ENCODE data around the gene USB1. TPM values are rescaled to one million over a fixed set of nuclear protein-coding genes. Genes with fewer than 3 reads are reported as not detected.

Gene USB1
- total RNA-seq, 3 donors from 2014 or later = 45.1 to 50.2 (median 47.4) TPM

DNA sequence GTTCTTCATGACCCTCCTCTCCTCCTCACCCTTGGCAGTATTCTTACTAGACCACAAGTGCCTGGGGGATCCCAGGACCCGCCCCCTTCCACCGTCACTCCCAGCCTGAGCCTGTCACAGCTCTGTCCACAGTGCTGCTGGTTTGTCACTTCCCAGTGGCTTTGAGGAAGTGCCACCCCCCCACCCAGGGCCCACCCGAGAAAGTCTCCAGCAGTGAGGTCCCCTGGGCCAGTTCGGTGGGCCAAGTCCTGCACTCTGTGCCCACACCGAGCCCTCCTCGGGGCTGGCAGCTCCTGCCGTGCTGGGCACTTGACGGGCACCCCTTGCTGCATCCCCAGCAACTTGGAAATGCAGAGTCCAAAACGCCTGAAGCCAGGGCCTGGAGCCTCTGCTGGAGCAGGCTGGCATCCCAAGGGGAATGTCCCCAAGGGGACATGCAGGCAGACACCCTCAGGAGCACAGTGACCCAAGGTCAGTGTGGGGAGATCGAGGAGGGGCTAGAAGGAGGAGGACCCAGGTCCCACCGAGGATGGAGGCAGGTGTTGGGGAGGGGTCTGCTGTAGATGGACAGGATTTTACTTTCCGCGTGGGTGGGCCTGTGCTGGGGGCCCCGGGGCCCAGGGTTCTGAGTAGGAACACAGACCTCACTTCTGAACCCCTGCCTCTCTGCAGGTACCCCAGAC is 39.9 kb downstream of the USB1 start:
- H3K4me1 ChIP-seq (ENCODE audit: low read depth) = no peaks in the 10 kb centered on the region
- H3K4me3 ChIP-seq = no peak overlapping the region
- H3K36me3 ChIP-seq (ENCODE audit: low read depth) = peaks cover 6% of the 10 kb centered on the region
- TF ChIP-seq, protein P1, sequence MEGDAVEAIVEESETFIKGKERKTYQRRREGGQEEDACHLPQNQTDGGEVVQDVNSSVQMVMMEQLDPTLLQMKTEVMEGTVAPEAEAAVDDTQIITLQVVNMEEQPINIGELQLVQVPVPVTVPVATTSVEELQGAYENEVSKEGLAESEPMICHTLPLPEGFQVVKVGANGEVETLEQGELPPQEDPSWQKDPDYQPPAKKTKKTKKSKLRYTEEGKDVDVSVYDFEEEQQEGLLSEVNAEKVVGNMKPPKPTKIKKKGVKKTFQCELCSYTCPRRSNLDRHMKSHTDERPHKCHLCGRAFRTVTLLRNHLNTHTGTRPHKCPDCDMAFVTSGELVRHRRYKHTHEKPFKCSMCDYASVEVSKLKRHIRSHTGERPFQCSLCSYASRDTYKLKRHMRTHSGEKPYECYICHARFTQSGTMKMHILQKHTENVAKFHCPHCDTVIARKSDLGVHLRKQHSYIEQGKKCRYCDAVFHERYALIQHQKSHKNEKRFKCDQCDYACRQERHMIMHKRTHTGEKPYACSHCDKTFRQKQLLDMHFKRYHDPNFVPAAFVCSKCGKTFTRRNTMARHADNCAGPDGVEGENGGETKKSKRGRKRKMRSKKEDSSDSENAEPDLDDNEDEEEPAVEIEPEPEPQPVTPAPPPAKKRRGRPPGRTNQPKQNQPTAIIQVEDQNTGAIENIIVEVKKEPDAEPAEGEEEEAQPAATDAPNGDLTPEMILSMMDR (IDR thresholded peaks at IDR 0.05) = no peak
- H3K9me3 ChIP-seq = no peaks in the 10 kb centered on the region
- ATAC-seq = no peak
- DNase-seq = no peak
- intact Hi-C loops (cut with DNase I, micrococcal nuclease) = no loop called here

DNA sequence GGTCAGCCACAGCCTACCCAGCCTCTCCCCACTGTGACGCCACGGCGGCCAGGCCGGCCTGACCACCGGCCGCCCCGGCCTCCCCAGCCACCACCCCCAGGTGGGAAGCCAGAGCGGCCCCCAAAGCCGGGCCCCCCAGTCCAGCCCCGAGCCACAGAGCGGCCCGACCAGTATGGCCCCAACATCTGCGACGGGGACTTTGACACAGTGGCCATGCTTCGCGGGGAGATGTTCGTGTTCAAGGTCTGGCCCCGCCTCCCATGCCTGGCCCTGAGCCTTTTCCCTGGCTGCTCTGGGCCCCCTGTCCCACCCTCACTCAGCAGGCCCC is 40.4 kb downstream of the USB1 start:
- Histone ChIP-seq H3K9me3 (no peaks in the 10 kb centered on the region), H3K4me1 (ENCODE audit: low read depth) (no peaks in the 10 kb centered on the region), H3K4me3 (no peak overlapping the region), H3K36me3 (ENCODE audit: low read depth) (peaks cover 6% of the 10 kb centered on the region)
- TF ChIP-seq, protein P1 (IDR thresholded peaks at IDR 0.05) = no peak
- DNase-seq (no peak), ATAC-seq (no peak)
- intact Hi-C loops (cut with DNase I, micrococcal nuclease) = no loop called here

DNA sequence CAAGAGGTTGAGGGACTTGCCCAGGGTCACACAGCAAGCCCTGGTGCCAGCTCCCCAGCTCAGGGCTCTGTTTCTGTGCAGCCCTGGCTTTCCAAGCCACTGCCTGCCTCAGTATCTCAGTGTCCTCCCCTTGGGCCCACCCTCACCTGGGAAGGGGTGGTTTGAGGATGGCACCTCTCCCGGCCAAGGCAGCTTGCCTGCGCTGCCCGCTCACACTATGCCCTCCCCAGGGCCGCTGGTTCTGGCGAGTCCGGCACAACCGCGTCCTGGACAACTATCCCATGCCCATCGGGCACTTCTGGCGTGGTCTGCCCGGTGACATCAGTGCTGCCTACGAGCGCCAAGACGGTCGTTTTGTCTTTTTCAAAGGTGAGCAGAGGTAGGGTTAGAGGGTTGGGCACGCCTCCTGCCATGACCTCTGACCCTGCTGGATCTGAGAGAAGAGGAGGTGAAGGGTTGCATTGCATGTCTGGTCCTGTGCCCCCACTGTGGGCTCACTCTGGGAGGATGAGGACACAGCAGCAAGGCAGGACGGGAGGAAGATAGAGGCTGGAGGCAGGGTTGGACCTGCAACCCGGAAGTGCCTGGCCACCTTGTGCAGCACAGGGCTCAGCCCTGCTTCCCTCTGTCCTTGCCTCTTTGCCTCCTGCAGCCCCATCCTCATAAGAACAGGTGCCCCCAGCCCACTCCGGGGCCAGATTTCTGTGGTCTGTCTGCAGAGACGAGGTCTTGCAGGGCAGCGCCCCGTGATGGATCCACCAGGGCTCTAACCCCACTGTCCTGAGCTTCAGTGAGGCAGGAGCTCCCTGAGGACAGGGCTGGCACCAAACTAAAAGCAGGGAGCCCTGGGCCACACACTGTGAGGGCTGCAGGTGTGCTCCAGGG is 41.0 kb downstream of the USB1 start:
- intact Hi-C loops (cut with DNase I, micrococcal nuclease) = no loop called here
- no peak for DNase-seq
- Histone ChIP-seq H3K4me3 (no peak overlapping the region), H3K4me1 (ENCODE audit: low read depth) (peaks cover 5% of the 10 kb centered on the region), H3K9me3 (no peaks in the 10 kb centered on the region), H3K36me3 (ENCODE audit: low read depth) (peaks cover 6% of the 10 kb centered on the region)
- ATAC-seq = no peak
- TF ChIP-seq, protein P1 (IDR thresholded peaks at IDR 0.05) = no peak

DNA sequence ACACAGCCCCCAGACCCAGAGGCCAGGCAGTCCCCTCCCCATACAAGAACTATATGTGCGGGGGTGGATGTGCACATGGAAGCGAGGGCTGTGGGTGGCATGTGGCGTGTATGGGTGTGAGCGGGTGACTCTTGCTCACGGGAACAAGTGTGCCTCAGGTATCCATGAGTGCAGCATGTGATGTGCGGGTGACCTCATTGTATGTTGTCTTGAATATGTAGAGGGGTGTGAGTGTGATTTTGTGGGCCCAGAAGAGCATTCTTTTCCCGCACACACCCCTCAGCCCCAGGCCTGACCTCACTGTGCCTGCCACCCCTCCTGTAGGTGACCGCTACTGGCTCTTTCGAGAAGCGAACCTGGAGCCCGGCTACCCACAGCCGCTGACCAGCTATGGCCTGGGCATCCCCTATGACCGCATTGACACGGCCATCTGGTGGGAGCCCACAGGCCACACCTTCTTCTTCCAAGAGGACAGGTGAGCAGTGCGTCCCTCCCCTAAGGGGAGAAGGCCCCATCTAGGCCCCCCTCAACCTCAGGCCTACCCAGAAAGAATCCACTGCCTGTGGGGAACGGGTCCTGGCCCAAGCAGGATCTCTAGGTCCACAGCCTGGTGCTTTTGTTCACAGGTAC is 41.8 kb downstream of the USB1 start:
- Histone ChIP-seq H3K36me3 (ENCODE audit: low read depth) (peaks cover 6% of the 10 kb centered on the region), H3K4me3 (no peak overlapping the region), H3K9me3 (no peaks in the 10 kb centered on the region), H3K4me1 (ENCODE audit: low read depth) (peaks cover 5% of the 10 kb centered on the region)
- intact Hi-C loops (cut with DNase I, micrococcal nuclease) = no loop called here
- DNase-seq (no peak), ATAC-seq (no peak)
- TF ChIP-seq, protein P1 (IDR thresholded peaks at IDR 0.05) = no peak

DNA sequence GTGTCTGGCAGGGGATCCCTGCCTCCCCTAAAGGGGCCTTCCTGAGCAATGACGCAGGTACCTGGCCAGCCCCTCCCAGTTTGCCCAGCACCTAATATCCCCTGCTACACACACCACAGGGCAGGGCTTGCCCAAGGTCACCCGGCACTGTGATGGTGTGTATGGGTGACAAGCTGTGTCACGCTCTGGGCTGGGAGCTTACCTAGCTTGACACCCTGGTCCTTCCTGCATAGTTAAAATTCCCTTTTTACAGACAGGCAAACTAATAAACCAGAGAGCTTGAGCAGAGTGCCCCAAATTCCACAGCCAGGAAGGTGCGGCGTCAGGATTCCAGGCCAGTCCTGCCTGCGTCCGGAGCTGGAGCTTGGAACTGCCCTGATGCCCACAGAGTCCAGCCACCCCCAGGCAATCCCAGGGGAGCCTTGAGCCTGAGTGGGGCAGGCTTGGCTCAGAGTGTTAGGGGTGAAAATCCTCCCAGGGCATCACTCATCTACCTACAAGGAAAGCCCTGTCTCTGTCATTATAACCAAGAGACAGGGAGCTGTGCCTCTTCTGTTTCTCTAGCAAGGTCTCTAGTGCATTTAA is 42.5 kb downstream of the USB1 start:
- Histone ChIP-seq H3K36me3 (ENCODE audit: low read depth) (peaks cover 6% of the 10 kb centered on the region), H3K4me3 (no peak overlapping the region), H3K4me1 (ENCODE audit: low read depth) (peaks cover 5% of the 10 kb centered on the region), H3K9me3 (no peaks in the 10 kb centered on the region)
- TF ChIP-seq, protein P1 (IDR thresholded peaks at IDR 0.05) = no peak
- DNase-seq (no peak), ATAC-seq (no peak)
- intact Hi-C loops (cut with DNase I, micrococcal nuclease) = no loop called here

Data from mucosa of descending colon (tissue), 3 donors.